T-helper 9 cell (primary cell): Measurements from ENCODE around the gene VAV1.
"Not testable (repeated sequence)": the region's sequence is repeated elsewhere in the genome, so short reads cannot be mapped to it uniquely, and the experiment has no call there.

Source experiments
- DNase-seq: peaks from one replicate; pipeline ENCODE4 v3.0.0-alpha.2; 2020

VAV1 gene

GRCh38 chr19:6790194-6791128 is 18.0 kb downstream of the VAV1 start:
- DNase-seq: no peak

- DNase-seq: no peak
Observed at GRCh38 chr19:6791237-6791636, 18.7 kb downstream of the VAV1 start.

- DNase-seq: no peak
Observed at GRCh38 chr19:6793411-6793810, 20.9 kb downstream of the VAV1 start.

GRCh38 chr19:6793973-6794372 is 21.5 kb downstream of the VAV1 start:
- no peak for DNase-seq

GRCh38 chr19:6794686-6795431 is 22.4 kb downstream of the VAV1 start:
- DNase-seq: no peak

- no peak for DNase-seq
Observed at GRCh38 chr19:6796278-6796677, 23.8 kb downstream of the VAV1 start.

- no peak for DNase-seq
Observed at GRCh38 chr19:6797646-6798045, 25.1 kb downstream of the VAV1 start.

- DNase-seq: not testable (repeated sequence)
Observed at GRCh38 chr19:6800160-6800790, 27.8 kb downstream of the VAV1 start.

- no peak for DNase-seq
Observed at GRCh38 chr19:6800991-6801484, 28.5 kb downstream of the VAV1 start.

- peak; percentile 72 for DNase-seq
Observed at GRCh38 chr19:6801485-6802086, 29.1 kb downstream of the VAV1 start.

- DNase-seq: peak; percentile 50
Observed at GRCh38 chr19:6802336-6803035, 30.0 kb downstream of the VAV1 start.

GRCh38 chr19:6803036-6803404 is 30.5 kb downstream of the VAV1 start:
- DNase-seq: no peak

GRCh38 chr19:6806488-6806887 is 34.0 kb downstream of the VAV1 start:
- no peak for DNase-seq

GRCh38 chr19:6807291-6807690 is 34.8 kb downstream of the VAV1 start:
- no peak for DNase-seq

GRCh38 chr19:6808494-6808893 is 36.0 kb downstream of the VAV1 start:
- DNase-seq: no peak

- no peak for DNase-seq
Observed at GRCh38 chr19:6809262-6809661, 36.8 kb downstream of the VAV1 start.

GRCh38 chr19:6811378-6811777 is 38.9 kb downstream of the VAV1 start:
- no peak for DNase-seq

- DNase-seq: no peak
Observed at GRCh38 chr19:6811906-6812305, 39.4 kb downstream of the VAV1 start.

- no peak for DNase-seq
Observed at GRCh38 chr19:6812612-6813011, 40.1 kb downstream of the VAV1 start.

GRCh38 chr19:6813659-6814058 is 41.2 kb downstream of the VAV1 start:
- DNase-seq: no peak

- no peak for DNase-seq
Observed at GRCh38 chr19:6817179-6817578, 44.7 kb downstream of the VAV1 start.

- DNase-seq: no peak
Observed at GRCh38 chr19:6818246-6818645, 45.7 kb downstream of the VAV1 start.
